Activated naive CD4-positive, alpha-beta T cell treated with anti-CD3 and anti-CD28 coated beads, Interleukin-2, amount 50 U/mL, for 24 hours (primary cell): Measurements from ENCODE around the gene B4GALT3.
A peak's percentile ranks its signal among the peaks of the same experiment; 100 is the strongest.
"Not testable (repeated sequence)": the region's sequence is repeated elsewhere in the genome, so short reads cannot be mapped to it uniquely, and the experiment has no call there.

Experiments
- H3K27ac Mint-ChIP-seq: one replicate; pipeline ENCODE4 v1.8.0; 2021; ENCODE audit warnings: mild to moderate bottlenecking, mixed read lengths
- H3K27me3 Mint-ChIP-seq: one replicate; pipeline ENCODE4 v1.8.0; 2021; ENCODE audit warnings: mixed read lengths
- H3K36me3 Mint-ChIP-seq: one replicate; pipeline ENCODE4 v1.8.0; 2021; ENCODE audit warnings: mixed read lengths
- H3K4me1 Mint-ChIP-seq: one replicate; pipeline ENCODE4 v1.8.0; 2021; ENCODE audit warnings: mixed read lengths
- H3K4me3 Mint-ChIP-seq: one replicate; pipeline ENCODE4 v1.8.0; 2021; ENCODE audit warnings: mild to moderate bottlenecking, mixed read lengths
- H3K9me3 Mint-ChIP-seq: one replicate; pipeline ENCODE4 v1.8.0; 2021; ENCODE audit warnings: mixed read lengths

The B4GALT3 gene

GRCh38 chr1:161177112-161177935, at the start of gene B4GALT3:
Gene B4GALT3, minus strand, starts transcription at chr1:161177507. Its CDS starts 1,447 bp downstream, at chr1:161176060.
- H3K27me3 Mint-ChIP-seq = no peaks in the 10 kb centered on the region
- H3K9me3 Mint-ChIP-seq = no peaks in the 10 kb centered on the region
- H3K27ac Mint-ChIP-seq = peak within 1 kb of the TSS; percentile 100
- H3K4me3 Mint-ChIP-seq = peak within 1 kb of the TSS; percentile 100
- H3K36me3 Mint-ChIP-seq = peaks cover 12% of the 10 kb centered on the region
- peaks cover 76% of the 10 kb centered on the region for H3K4me1 Mint-ChIP-seq

GRCh38 chr1:161226759-161227158, 49.5 kb upstream of the B4GALT3 start:
- Mint-ChIP-seq H3K4me3 (peak overlapping the region; percentile 99), H3K36me3 (peaks cover 5% of the 10 kb centered on the region), H3K27me3 (no peaks in the 10 kb centered on the region), H3K4me1 (peaks cover 47% of the 10 kb centered on the region), H3K9me3 (no peaks in the 10 kb centered on the region), H3K27ac (peak overlapping the region; percentile 70)

DNA sequence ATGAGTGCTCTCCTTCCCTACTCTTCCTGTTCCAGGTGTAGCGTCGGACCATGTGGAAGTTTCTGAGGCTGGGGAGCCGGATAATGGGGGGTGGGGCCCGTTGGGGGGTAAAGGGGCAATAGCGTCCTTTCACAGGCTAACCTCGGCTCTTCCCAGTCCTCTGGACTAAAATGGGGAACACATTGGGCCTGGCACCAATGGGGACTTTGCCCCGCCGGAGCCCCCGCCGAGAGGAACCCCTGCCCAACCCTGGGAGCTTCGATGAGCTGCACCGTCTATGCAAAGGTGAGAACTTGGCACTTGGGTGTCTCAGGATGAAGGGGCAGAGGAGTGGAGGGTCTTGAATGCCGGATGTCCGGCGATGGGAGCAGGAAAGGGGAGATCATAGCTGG, 49.0 kb upstream of the B4GALT3 start:
- no peaks in the 10 kb centered on the region for H3K27me3 Mint-ChIP-seq
- peak overlapping the region; percentile 99 for H3K4me3 Mint-ChIP-seq
- no peaks in the 10 kb centered on the region for H3K9me3 Mint-ChIP-seq

DNA sequence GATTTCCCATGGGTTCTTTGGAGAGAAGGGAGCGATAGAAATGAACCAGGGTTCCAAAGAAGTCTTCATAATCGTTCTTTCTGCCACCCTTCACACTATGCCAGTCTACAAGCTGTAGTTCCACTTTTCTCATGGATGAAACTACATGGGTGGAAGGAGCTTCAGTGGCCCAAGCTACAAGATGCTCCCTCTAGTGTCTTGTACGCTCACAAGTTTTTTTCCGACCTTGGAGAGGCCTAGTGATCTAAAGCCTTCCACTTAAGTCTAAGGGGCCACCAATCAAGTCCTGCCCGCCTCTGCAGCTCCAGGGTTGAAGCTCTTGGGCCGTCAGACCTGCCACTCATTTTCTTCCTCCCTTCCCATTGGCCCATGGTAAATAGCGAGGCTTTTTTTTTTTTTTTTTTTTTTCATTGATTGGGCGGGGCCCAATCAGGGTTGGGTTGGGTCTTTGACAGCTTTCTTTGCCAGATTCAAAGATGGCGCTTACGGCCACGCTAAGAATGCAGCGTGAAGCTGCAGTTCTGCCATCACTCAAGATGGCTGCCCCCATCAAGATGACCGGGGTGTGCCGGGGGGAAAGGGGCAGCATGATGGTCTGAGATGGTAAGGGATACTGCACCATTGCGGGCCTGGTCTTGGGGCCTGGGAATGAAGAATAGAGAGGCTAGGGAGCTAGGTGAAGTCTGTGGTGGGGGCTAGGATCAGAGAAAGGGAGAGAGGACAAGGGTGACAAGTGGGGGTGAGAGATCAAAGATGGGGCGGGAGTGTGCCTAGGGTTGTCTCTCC, 48.4 kb upstream of the B4GALT3 start, which contains the start of gene TOMM40L:
Gene TOMM40L (plus strand): TSS at position 527 of the 786 bp plus-strand sequence. CDS start 430 bp downstream, outside the sequence.
- H3K27me3 Mint-ChIP-seq = no peaks in the 10 kb centered on the region
- peaks cover 5% of the 10 kb centered on the region for H3K36me3 Mint-ChIP-seq
- peak within 1 kb of the TSS; percentile 99 for H3K27ac Mint-ChIP-seq
- peaks cover 51% of the 10 kb centered on the region for H3K4me1 Mint-ChIP-seq
- H3K4me3 Mint-ChIP-seq = peak within 1 kb of the TSS; percentile 99
- no peaks in the 10 kb centered on the region for H3K9me3 Mint-ChIP-seq

More for the DNA sequence above, 49.0 kb upstream of the B4GALT3 start:
- H3K36me3 Mint-ChIP-seq = peaks cover 5% of the 10 kb centered on the region
- peaks cover 48% of the 10 kb centered on the region for H3K4me1 Mint-ChIP-seq
- peak overlapping the region; percentile 99 for H3K27ac Mint-ChIP-seq

DNA sequence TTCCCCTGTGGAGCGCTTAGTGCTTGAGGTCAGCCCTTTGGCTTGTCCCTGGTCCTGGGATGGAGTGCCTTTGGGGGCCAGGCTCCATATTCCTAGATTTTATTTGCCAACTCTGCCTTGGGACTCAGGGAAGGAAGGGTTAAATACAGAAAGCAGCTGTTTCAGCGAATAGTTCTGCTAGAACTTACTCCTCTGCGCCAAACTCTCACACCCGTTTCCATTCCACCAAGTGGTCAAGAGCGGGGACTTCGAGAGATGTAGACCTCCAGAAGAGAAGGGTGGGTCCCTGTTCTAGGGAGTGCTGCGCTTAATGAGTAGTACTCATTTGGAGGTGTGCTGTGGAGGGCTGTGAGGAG, 47.8 kb upstream of the B4GALT3 start:
- Mint-ChIP-seq H3K27ac (peak overlapping the region; percentile 99), H3K4me1 (peaks cover 54% of the 10 kb centered on the region), H3K4me3 (no peak overlapping the region), H3K27me3 (no peaks in the 10 kb centered on the region), H3K9me3 (no peaks in the 10 kb centered on the region), H3K36me3 (peaks cover 5% of the 10 kb centered on the region)

- not testable (repeated sequence) for H3K27me3 Mint-ChIP-seq, H3K4me3 Mint-ChIP-seq, H3K27ac Mint-ChIP-seq, H3K9me3 Mint-ChIP-seq, H3K36me3 Mint-ChIP-seq
- H3K4me1 Mint-ChIP-seq = peaks cover 59% of the 10 kb centered on the region
These were observed 47.4 kb upstream of the B4GALT3 start for GRCh38 chr1:161224695-161225087.

- Mint-ChIP-seq H3K9me3 (no peaks in the 10 kb centered on the region), H3K27ac (peak overlapping the region; percentile 55), H3K27me3 (no peaks in the 10 kb centered on the region), H3K36me3 (peaks cover 5% of the 10 kb centered on the region), H3K4me3 (no peak overlapping the region), H3K4me1 (peaks cover 65% of the 10 kb centered on the region)
These were observed 46.7 kb upstream of the B4GALT3 start for GRCh38 chr1:161223805-161224694.

DNA sequence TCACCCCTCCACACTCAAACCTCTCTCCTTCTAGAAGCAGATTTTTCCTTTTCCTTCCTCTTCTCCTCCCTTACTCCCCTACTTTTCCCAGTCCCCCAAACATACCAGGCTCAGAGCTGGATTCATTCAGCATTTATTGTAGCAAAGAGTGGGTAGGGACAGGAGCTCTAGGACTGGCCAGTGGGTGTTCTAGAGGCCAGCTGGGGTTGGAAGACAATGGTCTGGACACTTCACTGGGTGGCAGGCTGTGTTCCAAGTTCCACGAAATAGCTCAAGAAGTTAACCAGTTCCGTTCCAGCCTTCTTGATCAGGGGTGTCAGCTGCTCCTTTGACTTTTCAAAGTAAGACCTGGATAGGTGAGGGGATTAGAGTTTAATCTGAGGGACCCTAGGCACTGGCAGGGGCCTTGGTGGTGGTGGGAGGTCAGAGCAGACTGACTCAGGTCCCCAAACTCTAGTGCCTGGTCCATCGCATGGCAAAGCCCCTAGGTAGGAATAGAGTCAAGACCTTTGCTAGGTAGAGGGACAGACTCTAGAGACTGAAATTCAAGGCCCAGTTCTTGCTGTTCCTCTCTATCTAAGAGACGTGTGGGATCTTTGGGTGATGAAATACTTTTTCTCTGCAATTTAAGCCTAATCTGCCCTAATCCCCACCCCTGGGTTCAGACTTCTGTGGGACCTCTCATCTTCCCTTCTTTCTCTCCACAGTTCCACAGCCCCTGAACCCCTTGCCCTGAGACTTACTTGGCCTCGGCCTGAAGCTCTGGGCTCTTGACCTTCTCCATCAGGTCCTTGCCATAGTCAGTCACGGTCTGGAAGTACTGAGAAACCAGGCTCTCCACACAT, 45.1 kb upstream of the B4GALT3 start:
- Mint-ChIP-seq H3K4me3 (no peak overlapping the region), H3K27ac (peak overlapping the region; percentile 71), H3K36me3 (no peaks in the 10 kb centered on the region), H3K4me1 (peaks cover 73% of the 10 kb centered on the region), H3K27me3 (no peaks in the 10 kb centered on the region), H3K9me3 (no peaks in the 10 kb centered on the region)

DNA sequence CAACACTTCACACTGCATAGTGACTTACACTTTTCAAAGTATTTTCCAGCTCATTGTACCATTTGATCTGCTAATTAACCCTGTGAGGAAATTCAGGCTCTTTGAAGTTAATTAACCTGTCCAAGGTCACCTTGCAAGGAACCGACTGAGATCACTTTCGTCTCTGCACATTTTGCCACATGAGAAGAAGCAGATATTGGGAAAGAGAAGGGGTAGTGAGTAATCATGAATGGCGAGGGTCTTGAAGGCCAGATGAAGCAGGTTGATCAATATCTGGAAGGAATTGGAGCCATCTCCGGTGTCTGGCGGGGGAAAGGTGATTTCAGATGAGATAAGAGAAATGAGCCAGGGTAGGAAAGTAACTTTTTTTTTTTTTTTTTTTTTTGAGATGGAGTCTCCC, 42.7 kb upstream of the B4GALT3 start:
- H3K4me1 Mint-ChIP-seq = peaks cover 63% of the 10 kb centered on the region
- H3K4me3 Mint-ChIP-seq = no peak overlapping the region
- H3K36me3 Mint-ChIP-seq = peaks cover 2% of the 10 kb centered on the region
- H3K27ac Mint-ChIP-seq = no peak overlapping the region
- H3K9me3 Mint-ChIP-seq = no peaks in the 10 kb centered on the region
- H3K27me3 Mint-ChIP-seq = no peaks in the 10 kb centered on the region

GRCh38 chr1:161219078-161219892, 42.0 kb upstream of the B4GALT3 start:
- H3K27ac Mint-ChIP-seq = peak overlapping the region; percentile 83
- no peak overlapping the region for H3K4me3 Mint-ChIP-seq
- peaks cover 69% of the 10 kb centered on the region for H3K4me1 Mint-ChIP-seq
- no peaks in the 10 kb centered on the region for H3K27me3 Mint-ChIP-seq
- H3K36me3 Mint-ChIP-seq = peaks cover 6% of the 10 kb centered on the region
- H3K9me3 Mint-ChIP-seq = no peaks in the 10 kb centered on the region

DNA sequence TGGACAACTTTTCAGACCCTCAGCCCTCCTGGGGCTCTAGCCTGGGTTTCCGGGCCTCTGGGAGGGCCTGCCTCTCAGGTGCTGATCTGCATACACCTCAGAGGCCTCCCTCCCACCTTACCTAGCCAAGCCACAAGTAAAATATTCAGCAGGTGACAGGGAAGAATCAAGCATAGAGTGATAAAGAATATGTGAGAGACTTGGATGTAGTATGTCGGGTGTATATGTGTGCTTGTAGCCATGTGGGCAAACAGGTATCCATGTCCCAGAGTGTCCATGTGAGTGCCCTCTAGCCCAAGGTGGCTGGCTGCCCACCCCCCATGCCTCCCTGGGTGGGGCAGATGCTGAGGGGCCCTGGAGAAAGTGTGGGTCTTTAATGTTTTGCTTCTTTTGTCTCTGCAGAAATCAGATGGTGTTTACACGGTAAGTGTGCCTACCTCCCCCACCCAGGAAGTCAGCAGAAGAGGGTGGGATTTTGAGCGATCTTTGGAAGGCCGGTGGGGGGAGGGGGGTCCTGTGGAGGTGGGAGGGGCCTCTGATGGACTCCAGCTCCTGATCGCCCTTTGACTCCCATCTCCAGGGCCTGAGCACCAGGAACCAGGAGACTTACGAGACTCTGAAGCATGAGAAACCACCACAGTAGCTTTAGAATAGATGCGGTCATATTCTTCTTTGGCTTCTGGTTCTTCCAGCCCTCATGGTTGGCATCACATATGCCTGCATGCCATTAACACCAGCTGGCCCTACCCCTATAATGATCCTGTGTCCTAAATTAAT, 41.2 kb upstream of the B4GALT3 start:
- peaks cover 63% of the 10 kb centered on the region for H3K4me1 Mint-ChIP-seq
- no peaks in the 10 kb centered on the region for H3K9me3 Mint-ChIP-seq
- no peaks in the 10 kb centered on the region for H3K27me3 Mint-ChIP-seq
- peaks cover 12% of the 10 kb centered on the region for H3K36me3 Mint-ChIP-seq
- peak overlapping the region; percentile 44 for H3K4me3 Mint-ChIP-seq
- peak overlapping the region; percentile 83 for H3K27ac Mint-ChIP-seq

DNA sequence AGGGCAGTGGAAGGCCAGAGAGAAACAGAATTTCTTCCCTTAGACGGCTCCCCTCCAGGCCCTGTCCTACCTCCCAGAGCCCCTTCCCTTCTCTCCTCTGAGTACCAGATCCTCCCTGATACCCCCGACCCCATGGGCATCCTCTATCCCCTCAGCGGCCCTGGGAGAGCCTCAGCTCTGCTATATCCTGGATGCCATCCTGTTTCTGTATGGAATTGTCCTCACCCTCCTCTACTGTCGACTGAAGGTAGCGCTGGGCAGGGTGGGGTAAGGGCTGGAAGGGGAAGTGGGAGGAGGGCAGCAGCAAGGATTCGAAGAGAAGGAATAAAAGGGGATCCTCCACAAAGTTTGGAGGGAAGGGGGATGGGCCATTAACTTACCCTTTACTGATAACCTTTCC, 40.5 kb upstream of the B4GALT3 start:
- H3K4me3 Mint-ChIP-seq = no peak overlapping the region
- peaks cover 15% of the 10 kb centered on the region for H3K36me3 Mint-ChIP-seq
- H3K27ac Mint-ChIP-seq = peak overlapping the region; percentile 83
- H3K4me1 Mint-ChIP-seq = peaks cover 62% of the 10 kb centered on the region
- H3K27me3 Mint-ChIP-seq = no peaks in the 10 kb centered on the region
- H3K9me3 Mint-ChIP-seq = no peaks in the 10 kb centered on the region

DNA sequence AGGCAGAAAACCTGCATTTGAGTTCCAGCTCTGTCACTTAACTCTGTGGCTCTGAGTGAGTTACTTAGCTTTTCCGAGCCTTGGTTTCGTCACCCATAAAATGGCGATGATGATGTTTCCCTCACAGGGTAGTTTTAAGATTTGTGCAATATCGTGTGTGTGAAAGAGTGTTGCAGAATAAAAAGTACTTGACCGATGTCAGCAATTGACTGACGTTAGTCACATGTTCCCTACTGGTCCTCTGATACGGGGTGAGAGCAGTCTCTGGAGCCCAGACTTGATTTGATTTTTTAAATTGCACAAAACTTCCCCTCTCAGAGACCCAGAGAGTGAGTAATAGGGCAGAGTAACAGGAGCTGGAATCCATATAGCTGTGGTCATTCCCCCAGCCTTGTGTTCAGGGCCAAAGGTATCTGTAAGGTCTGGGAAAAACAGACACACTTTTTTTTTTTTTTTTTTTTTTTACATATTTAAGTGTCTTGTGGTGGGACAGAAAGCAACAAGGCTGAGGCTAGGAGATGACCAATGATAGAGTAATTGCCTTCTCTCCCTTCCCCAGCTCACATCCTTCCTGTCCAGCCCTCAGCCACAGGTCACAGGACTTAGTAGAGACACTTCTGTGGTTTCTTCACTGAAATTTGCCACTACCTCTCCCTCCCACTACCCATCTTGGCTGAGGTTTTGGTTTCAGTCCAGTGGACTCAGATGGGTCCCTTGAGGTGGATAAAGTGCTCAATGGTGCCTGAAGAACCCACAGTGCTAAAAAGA, 39.8 kb upstream of the B4GALT3 start:
- Mint-ChIP-seq H3K27ac (peak overlapping the region; percentile 2), H3K36me3 (peaks cover 15% of the 10 kb centered on the region), H3K4me1 (peaks cover 60% of the 10 kb centered on the region), H3K27me3 (no peaks in the 10 kb centered on the region), H3K9me3 (no peaks in the 10 kb centered on the region), H3K4me3 (peak overlapping the region; percentile 71)
